Measurements from ENCODE around the gene PSTPIP2. TPM values are rescaled to one million over a fixed set of nuclear protein-coding genes. Genes with fewer than 3 reads are reported as not detected.

The PSTPIP2 gene
- total and polyA plus RNA-seq, 2 experiments from 2014 or later: 1.4 to 2.6 TPM

- H3K79me2 ChIP-seq (replicated peaks; ENCODE audit: insufficient read depth): peaks cover 33% of the 10 kb centered on the region
- Mint-ChIP-seq H3K4me3 (peak within 1 kb of the TSS; percentile 97), H3K27ac (peak within 1 kb of the TSS; percentile 95), H3K9me3 (no peaks in the 10 kb centered on the region), H3K36me3 (ENCODE audit: low read depth) (peaks cover 29% of the 10 kb centered on the region; the same call in 2 of the 3 replicates), H3K4me1 (no peaks in the 10 kb centered on the region), H3K27me3 (ENCODE audit: insufficient read depth, low read depth, poor library complexity) (peaks cover 6% of the 10 kb centered on the region)
- TF ChIP-seq ETS1 (IDR thresholded peaks at IDR 0.05) (peak; percentile 79), POLR2AphosphoS5 (IDR thresholded peaks at IDR 0.05; ENCODE audit: low read depth) (peak; percentile 85), ZNF462 (CRISPR knock-in tag; IDR thresholded peaks at IDR 0.05) (no peak)
- no peaks in the 10 kb centered on the region for H3F3A ChIP-seq (replicated peaks; ENCODE audit: low read depth)
- H3K9me2 ChIP-seq (ENCODE audit: insufficient read depth): no peaks in the 10 kb centered on the region
- H4K20me1 ChIP-seq (replicated peaks; ENCODE audit: insufficient read depth): peaks cover 6% of the 10 kb centered on the region; the same call in 1 of the 2 replicates
- H2AFZ ChIP-seq: peak within 1 kb of the TSS; percentile 57; the same call in 1 of the 2 replicates
- DNase-seq (ENCODE audit: low spot score) (peak; percentile 98), ATAC-seq (peak; percentile 98)
- peak within 1 kb of the TSS; percentile 90 for H3K4me2 ChIP-seq
- H3K27ac ChIP-seq (ENCODE audit: low read depth): peak within 1 kb of the TSS; percentile 56
- peak within 1 kb of the TSS; percentile 66 for H3K4me3 ChIP-seq
- H3K27me3 ChIP-seq (ENCODE audit: insufficient read depth): no peaks in the 10 kb centered on the region
- H3K4me1 ChIP-seq (ENCODE audit: insufficient read depth): no peaks in the 10 kb centered on the region
- peaks cover 22% of the 10 kb centered on the region for H3K36me3 ChIP-seq (ENCODE audit: insufficient read depth)
Observed at GRCh38 chr18:46104128-46104911, 32.3 kb upstream of the PSTPIP2 start, which contains the start of gene HAUS1. HAUS1 (plus strand) TSS chr18:46104385; CDS start chr18:46104412, 27 bp downstream.
